GM12878 (cell line): ENCODE measurements around the gene TRIM17. TPM values are rescaled to one million over a fixed set of nuclear protein-coding genes. Genes with fewer than 3 reads are reported as not detected.

Experiments
- E4F1 ChIP-seq: fragments of 450-650 bp; IDR thresholded peaks from 2 replicates; pipeline ENCODE4 v1.6.1; 2018; ENCODE audit warnings: borderline replicate concordance, mild to moderate bottlenecking; ENCODE audit not compliant: partially characterized antibody
- EZH2 ChIP-seq: IDR thresholded peaks from 2 replicates; pipeline ENCODE4 v1.6.1; 2012; ENCODE audit warnings: low read depth, mild to moderate bottlenecking, control low read depth, inconsistent platforms, low read length, borderline replicate concordance; ENCODE audit not compliant: control insufficient read depth
- FOXM1 ChIP-seq: IDR thresholded peaks from 2 replicates; pipeline ENCODE4 v1.6.1; 2012; ENCODE audit warnings: low read depth, mild to moderate bottlenecking, inconsistent platforms, low read length, moderate library complexity
- HCFC1 ChIP-seq: fragments of 150-350 bp; IDR thresholded peaks from 2 replicates; pipeline ENCODE4 v1.6.1; 2014; ENCODE audit warnings: low read length
- LARP7 ChIP-seq: fragments of 450-650 bp; IDR thresholded peaks from 2 replicates; pipeline ENCODE4 v1.6.1; 2017; ENCODE audit warnings: mild to moderate bottlenecking
- PRDM15 ChIP-seq: fragments of 450-650 bp; formaldehyde crosslinking; IDR thresholded peaks from 2 replicates; pipeline ENCODE4 v1.4.0; 2020; ENCODE audit warnings: mild to moderate bottlenecking, moderate library complexity
- ZBTB4 ChIP-seq: fragments of 450-650 bp; formaldehyde crosslinking; IDR thresholded peaks from 2 replicates; pipeline ENCODE4 v1.4.0; 2022; ENCODE audit warnings: mild to moderate bottlenecking, moderate library complexity
- ZNF687 ChIP-seq: fragments of 450-650 bp; IDR thresholded peaks from 2 replicates; pipeline ENCODE4 v1.6.1; 2017; ENCODE audit warnings: mild to moderate bottlenecking, moderate library complexity
- polyA plus RNA-seq, 11 experiments: library from polyadenylated mRNA; depleted of rRNA in 4 of 11; unstranded in 6 of 11; stranded (reverse) in 5 of 11; fragments of >200 nt; fragmentation: Nextera tagmentation in 4 of 11; fragmentation: Illumina TruSeq in 1 of 11; extraction: Ambion mirVana in 4 of 11; extraction: Trizol in 1 of 11; gene quantifications; 1 replicate in 1 of 11; 2 replicates in 10 of 11; pipeline versions ENCODE4 v1.2.1 to v1.2.3, GENCODE V29; 2011 to 2016; ENCODE audit warnings: inconsistent platforms in 2 of 11, missing spikeins in 2 of 11, low read depth in 1 of 11
- total RNA-seq, 4 experiments: library from RNA; depleted of rRNA in 3 of 4; stranded (reverse); fragments of >200 nt in 3 of 4; fragmentation: Illumina TruSeq in 1 of 4; extraction: Trizol in 1 of 4; gene quantifications; 2 replicates each; pipeline versions ENCODE4 v1.2.1 to v1.2.3, GENCODE V29; 2013 to 2021

TRIM17 gene
- total and polyA plus RNA-seq, 10 of the 15 experiments (the other 5 are each of a cell fraction or from before 2014, with no cell fraction given), result 0.16 to 0.32 TPM; not detected in 8

GRCh38 chr1:228407106-228408040 is 9.3 kb downstream of the TRIM17 start (continued):
- no peak for TF ChIP-seq E4F1
- no peak for TF ChIP-seq HCFC1
- TF ChIP-seq PRDM15 (CRISPR knock-in tag), result no peak
- TF ChIP-seq LARP7, result 0 out of 2 replicates have a peak, but pooled peaks have one; percentile 49
- TF ChIP-seq EZH2, result no peak
- TF ChIP-seq ZBTB4, result no peak
- no peak for TF ChIP-seq ZNF687
- TF ChIP-seq FOXM1, result no peak
